Measurements from ENCODE around the gene SCAANT1. TPM values are rescaled to one million over a fixed set of nuclear protein-coding genes. Genes with fewer than 3 reads are reported as not detected.

Gene SCAANT1
- total RNA-seq (2014; rRNA removed; shearing (Covaris generic)) = not detected in 2 replicates

DNA sequence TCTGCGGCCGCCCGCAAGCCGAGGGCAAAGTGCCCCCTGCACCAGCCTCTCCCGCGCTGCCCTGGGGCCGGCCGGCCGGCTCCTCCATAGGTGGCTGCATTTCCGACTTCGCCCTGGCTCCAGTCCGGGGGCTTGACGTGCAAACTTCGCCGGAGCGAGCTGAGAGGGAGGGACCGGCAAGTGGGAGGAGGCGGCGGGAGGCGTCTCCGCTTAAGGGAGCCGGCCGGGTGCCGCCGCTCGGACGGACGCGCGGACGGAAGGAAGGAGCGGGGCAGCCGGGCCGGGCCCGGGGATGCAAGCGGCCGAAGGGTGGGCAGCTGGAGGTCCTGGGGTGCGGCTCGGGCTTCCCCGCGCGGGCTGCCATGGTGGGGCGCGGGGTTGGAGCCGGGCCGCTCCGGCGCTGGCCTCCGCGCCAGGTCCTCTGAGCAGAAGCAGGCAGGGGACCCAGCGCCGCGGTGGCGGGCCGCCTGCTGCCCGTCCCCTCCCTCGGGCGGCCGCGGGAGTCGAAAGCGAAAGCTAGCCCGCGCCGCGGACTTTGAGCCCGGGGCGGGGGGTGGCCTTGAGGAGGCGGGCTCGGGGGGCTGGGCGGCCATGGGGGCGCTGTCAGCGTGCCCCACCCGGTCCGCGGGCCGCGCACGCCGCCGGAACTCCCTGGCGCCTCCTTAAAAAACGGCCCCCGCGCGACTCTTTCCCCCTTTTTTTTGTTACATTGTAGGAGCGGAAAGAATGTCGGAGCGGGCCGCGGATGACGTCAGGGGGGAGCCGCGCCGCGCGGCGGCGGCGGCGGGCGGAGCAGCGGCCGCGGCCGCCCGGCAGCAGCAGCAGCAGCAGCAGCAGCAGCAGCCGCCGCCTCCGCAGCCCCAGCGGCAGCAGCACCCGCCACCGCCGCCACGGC lies at the start of gene SCAANT1:
TSS of gene SCAANT1 (minus strand) at position 511 of the 895 bp plus-strand sequence.
- Histone ChIP-seq H3K27me3 (replicated peaks) (no peaks in the 10 kb centered on the region), H3K4me1 (replicated peaks) (peaks cover 39% of the 10 kb centered on the region), H3K9me3 (replicated peaks) (no peaks in the 10 kb centered on the region), H3K4me3 (peak within 1 kb of the TSS; percentile 100), H3K27ac (peak within 1 kb of the TSS; percentile 98), H3K36me3 (peaks cover 53% of the 10 kb centered on the region)
- peak; percentile 88 for DNase-seq (ENCODE audit: low read depth in 1 of 2, low spot score in 2 of 2)

DNA sequence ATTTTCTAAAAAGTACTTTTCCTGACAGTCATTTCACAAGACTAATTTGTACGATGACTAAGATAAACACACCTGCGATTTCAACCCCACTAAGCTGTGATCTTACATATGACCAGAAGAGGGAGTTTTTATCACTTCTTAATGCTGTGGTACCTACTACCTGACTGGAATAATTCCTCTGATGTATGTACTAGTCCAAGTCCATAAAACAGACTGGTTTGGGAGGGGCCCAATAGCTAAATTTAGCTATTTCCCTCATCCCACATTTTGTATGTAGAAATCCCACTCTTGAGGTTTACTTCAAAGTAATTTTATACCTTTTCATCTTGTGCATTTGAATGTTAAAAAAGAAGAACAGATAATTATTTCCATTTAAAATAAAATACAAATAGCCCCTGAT lies 49.7 kb upstream of the SCAANT1 start:
- Histone ChIP-seq H3K27me3 (replicated peaks) (no peaks in the 10 kb centered on the region), H3K36me3 (peaks cover 2% of the 10 kb centered on the region), H3K4me1 (replicated peaks) (peaks cover 10% of the 10 kb centered on the region), H3K9me3 (replicated peaks) (no peaks in the 10 kb centered on the region), H3K27ac (no peak overlapping the region), H3K4me3 (no peak overlapping the region)
- DNase-seq (ENCODE audit: low read depth in 1 of 2, low spot score in 2 of 2) = peak in 1 of 2 experiments; percentile 42

DNA sequence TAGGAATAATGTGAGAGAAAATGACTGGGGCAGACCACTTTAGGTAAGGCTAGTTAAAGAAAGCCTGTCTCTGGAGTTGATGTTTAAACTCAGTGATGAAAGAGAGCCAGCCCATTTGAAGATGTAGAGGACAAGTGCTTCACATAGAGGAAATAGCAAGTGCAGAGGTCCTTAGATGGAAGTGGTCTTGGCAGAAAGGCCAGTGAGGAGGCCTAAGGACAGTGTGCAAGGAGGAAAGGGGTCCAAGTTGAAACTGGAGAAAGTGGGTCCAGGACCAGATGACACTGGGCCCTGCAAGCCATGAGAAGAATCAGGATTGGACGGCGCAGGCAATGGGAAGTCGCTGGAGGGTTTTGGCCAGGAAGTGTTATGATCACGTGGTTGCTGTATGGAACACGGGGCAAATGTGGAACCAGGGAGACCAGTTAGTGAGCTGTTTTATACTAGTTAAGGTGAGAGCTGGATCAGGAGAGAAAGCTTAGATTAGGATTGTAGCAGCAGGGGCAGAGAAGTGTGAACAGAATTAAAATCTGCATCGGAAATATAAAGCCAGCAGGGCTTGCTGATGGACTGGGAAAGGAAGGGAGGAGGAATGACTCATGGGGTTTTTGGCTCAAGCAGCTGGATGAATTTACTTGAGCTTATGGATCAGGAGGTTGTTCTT lies 48.0 kb upstream of the SCAANT1 start:
- Histone ChIP-seq H3K27me3 (replicated peaks) (no peaks in the 10 kb centered on the region), H3K4me3 (peak overlapping the region; percentile 25), H3K27ac (no peak overlapping the region), H3K9me3 (replicated peaks) (no peaks in the 10 kb centered on the region), H3K4me1 (replicated peaks) (peaks cover 10% of the 10 kb centered on the region), H3K36me3 (peaks cover 8% of the 10 kb centered on the region)
- peak in 1 of 2 experiments; percentile 51 for DNase-seq (ENCODE audit: low read depth in 1 of 2, low spot score in 2 of 2)

DNA sequence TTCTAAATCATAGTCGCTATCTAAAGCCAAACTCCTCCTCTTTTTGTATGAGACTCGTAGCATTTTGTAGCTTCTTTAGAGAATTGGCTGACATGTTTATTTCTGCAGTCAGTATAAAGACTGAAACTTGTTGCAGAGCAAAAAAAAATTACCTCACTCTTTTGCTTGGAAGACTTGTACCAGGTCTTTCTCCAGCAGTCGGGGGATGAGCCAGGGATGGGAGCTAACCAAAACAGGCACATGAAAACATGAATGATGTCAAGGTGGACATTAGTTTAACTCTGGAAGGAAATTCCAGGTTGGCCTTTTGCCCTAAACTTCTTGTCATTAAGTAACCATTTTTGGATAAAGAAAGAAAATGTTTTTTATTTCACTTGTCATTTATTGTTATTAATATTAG lies 47.0 kb upstream of the SCAANT1 start:
- H3K4me1 ChIP-seq (replicated peaks) = peaks cover 10% of the 10 kb centered on the region
- H3K9me3 ChIP-seq (replicated peaks) = no peaks in the 10 kb centered on the region
- H3K27ac ChIP-seq = no peak overlapping the region
- no peaks in the 10 kb centered on the region for H3K27me3 ChIP-seq (replicated peaks)
- H3K36me3 ChIP-seq = peaks cover 10% of the 10 kb centered on the region
- no peak overlapping the region for H3K4me3 ChIP-seq
- DNase-seq (ENCODE audit: low read depth in 1 of 2, low spot score in 2 of 2) = no peak

DNA sequence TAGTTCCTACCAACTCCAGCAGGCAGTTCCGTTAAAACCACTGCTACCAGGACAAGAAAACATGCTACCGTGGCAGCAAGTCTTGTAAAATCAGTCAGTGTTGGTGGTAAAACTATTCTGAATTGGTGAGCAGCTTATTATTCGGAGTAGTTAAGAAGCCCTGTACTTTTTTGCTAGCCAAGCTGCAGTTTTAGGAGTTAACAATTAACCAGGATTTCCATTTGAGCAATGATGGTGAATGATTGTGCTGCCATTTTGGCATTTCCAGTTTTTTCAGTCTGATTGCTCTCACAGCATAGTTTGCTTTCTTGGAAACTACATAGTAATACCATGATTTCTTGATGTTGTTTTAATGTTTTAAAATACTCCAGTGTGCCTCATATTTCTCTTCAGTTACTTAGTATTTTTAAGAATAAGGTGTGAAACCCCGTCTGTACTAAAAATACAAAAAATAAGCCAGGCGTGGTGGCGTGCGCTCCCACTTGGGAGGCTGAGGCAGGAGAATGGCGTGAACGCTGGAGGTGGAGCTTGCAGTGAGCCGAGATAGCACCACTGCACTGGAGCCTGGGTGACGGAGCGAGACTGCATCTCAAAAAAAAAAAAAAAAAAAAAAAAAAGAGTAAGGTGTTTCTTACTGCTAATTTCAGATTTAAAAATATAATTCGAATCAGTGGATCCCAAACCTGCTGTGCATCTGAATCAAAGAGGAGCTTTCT lies 43.8 kb upstream of the SCAANT1 start:
- H3K36me3 ChIP-seq = peaks cover 21% of the 10 kb centered on the region
- no peak for DNase-seq (ENCODE audit: low read depth in 1 of 2, low spot score in 2 of 2)
- H3K27ac ChIP-seq = no peak overlapping the region
- no peaks in the 10 kb centered on the region for H3K27me3 ChIP-seq (replicated peaks)
- no peaks in the 10 kb centered on the region for H3K9me3 ChIP-seq (replicated peaks)
- no peak overlapping the region for H3K4me3 ChIP-seq
- peaks cover 21% of the 10 kb centered on the region for H3K4me1 ChIP-seq (replicated peaks)

DNA sequence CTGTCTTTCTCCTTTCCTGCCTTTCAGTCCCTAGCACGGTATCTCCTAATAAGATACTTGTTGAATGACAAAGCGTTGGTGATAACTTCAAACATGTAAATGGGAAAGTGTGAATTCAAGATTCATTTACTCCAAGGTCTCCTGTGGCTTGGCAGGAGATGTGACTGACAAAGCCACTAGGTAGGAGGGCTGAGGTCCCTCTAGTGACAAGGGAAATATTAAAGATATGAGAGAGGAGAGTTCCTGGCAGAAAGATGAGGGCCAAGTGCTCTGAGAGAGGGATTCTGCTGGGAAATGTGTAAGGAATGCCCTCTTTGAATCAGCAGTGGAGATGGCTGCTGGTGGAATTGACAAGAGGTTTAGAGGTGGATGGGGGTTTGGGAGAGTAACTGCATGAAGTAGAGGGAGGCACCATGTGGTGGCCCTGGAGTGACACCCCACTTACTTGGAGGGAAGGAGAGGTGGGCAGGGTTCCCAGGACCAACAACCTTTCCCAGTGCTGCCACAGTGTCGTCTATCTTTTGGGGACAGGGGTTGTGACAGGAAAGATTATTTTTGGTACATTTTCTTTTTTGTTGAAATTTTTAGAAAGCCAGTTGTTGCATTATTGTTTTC lies 43.0 kb upstream of the SCAANT1 start:
- DNase-seq (ENCODE audit: low read depth in 1 of 2, low spot score in 2 of 2) = no peak
- Histone ChIP-seq H3K36me3 (peaks cover 21% of the 10 kb centered on the region), H3K4me3 (no peak overlapping the region), H3K9me3 (replicated peaks) (no peaks in the 10 kb centered on the region), H3K27ac (no peak overlapping the region), H3K4me1 (replicated peaks) (peaks cover 16% of the 10 kb centered on the region), H3K27me3 (replicated peaks) (no peaks in the 10 kb centered on the region)

DNA sequence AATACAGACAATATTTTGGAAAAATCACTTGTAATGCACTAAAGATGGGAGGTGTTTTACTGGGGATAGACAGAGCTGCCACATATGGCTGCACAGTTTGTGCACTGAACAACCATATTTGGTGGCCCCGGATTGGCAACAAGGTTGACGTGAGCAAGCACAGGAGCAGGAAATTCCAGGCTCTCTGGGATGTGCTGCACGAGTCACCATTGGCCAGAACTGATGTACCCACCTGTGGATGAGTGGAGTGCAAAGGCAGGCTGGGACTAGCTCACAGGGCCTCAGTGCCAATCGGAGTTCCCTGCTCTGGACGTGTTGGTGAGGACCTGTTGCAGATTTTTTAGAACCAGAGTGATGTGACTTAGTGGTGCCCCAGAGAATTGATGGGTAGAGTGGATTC lies 42.0 kb upstream of the SCAANT1 start:
- no peak for DNase-seq (ENCODE audit: low read depth in 1 of 2, low spot score in 2 of 2)

DNA sequence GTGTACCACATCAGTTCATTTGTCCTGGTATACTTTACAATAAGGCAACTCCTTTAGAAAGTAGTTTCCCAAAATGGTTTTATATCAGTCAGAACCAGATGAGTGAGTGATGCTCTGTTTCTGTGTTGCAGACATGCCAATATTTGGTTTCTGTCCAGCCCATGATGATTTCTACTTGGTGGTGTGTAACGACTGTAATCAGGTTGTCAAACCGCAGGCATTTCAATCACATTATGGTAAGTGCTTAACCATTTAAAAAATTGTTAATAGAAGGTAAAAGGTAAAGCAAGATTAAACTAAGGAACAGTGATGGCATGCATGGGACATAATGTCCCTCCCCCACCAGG lies 40.0 kb upstream of the SCAANT1 start:
- Histone ChIP-seq H3K4me1 (replicated peaks) (peaks cover 24% of the 10 kb centered on the region; the same call in 1 of the 2 replicates), H3K36me3 (peaks cover 19% of the 10 kb centered on the region), H3K9me3 (replicated peaks) (no peaks in the 10 kb centered on the region), H3K27ac (no peak overlapping the region), H3K27me3 (replicated peaks) (no peaks in the 10 kb centered on the region), H3K4me3 (no peak overlapping the region)
- DNase-seq (ENCODE audit: low read depth in 1 of 2, low spot score in 2 of 2) = no peak

More for the DNA sequence above, 42.0 kb upstream of the SCAANT1 start:
- H3K9me3 ChIP-seq (replicated peaks) = no peaks in the 10 kb centered on the region
- no peak overlapping the region for H3K27ac ChIP-seq
- peaks cover 15% of the 10 kb centered on the region; the same call in 1 of the 2 replicates for H3K4me1 ChIP-seq (replicated peaks)
- no peak overlapping the region for H3K4me3 ChIP-seq
- peaks cover 21% of the 10 kb centered on the region for H3K36me3 ChIP-seq
- H3K27me3 ChIP-seq (replicated peaks) = no peaks in the 10 kb centered on the region

DNA sequence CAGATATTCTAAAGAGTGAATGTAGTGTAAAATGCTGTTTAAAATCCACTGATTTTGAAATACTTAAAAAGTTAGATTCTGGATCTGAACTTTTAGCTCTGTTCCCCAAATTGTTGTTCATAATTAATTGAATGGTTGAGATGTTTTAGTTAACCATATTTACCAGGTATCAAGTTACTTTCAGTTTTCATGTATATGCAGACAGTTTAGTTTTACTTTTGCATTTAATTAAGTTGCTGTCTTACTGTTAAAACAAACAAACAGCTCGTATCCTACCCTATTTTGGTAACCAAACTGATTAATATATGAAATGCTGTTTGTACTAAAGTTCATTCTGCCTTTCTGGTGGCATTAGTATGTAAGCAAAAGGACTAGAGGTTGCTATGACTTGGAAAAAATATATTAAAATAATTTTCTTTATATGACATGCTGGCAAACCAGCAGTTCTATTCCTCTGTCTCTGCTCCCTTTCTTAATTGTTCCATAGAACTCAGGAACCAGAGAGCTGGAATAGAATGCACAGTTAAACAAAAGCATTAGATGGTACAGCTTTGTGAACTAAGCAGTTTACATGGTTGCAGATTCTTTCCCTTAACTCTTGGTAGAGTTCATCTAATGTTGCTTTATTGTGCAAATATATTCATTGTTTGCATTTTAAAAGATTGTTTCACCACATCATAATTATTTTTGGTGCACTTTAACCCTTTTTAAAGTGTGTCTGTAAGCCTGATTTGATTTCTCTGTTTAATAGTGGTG lies 39.5 kb upstream of the SCAANT1 start:
- Histone ChIP-seq H3K4me1 (replicated peaks) (peaks cover 24% of the 10 kb centered on the region; the same call in 1 of the 2 replicates), H3K27ac (no peak overlapping the region)

DNA sequence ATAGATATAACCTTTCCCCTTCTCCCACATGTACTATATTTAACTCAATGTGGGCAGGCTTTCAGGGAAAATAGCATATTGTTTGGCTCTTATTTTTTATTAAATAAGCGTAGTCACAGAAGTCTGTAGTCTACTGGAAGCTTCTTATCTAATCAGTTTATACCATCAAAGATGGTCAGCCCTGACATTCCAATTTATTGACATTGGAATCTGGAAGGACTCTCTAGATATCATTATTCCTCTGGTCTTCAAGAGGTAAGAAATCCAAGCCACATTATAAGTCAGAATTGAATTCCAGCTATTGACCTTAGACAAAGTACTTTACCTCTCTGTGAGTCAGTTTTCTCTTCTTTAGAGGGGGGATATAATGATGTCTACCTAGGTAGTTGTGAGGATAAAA lies 38.5 kb upstream of the SCAANT1 start:
- Histone ChIP-seq H3K27ac (no peak overlapping the region), H3K36me3 (peaks cover 16% of the 10 kb centered on the region), H3K4me3 (no peak overlapping the region), H3K27me3 (replicated peaks) (no peaks in the 10 kb centered on the region), H3K9me3 (replicated peaks) (no peaks in the 10 kb centered on the region), H3K4me1 (replicated peaks) (peaks cover 24% of the 10 kb centered on the region; the same call in 1 of the 2 replicates)
- DNase-seq (ENCODE audit: low read depth in 1 of 2, low spot score in 2 of 2) = no peak

More for the DNA sequence above, 39.5 kb upstream of the SCAANT1 start:
- H3K36me3 ChIP-seq = peaks cover 19% of the 10 kb centered on the region
- H3K27me3 ChIP-seq (replicated peaks) = no peaks in the 10 kb centered on the region
- H3K9me3 ChIP-seq (replicated peaks) = no peaks in the 10 kb centered on the region
- no peak overlapping the region for H3K4me3 ChIP-seq
- DNase-seq (ENCODE audit: low read depth in 1 of 2, low spot score in 2 of 2) = no peak

DNA sequence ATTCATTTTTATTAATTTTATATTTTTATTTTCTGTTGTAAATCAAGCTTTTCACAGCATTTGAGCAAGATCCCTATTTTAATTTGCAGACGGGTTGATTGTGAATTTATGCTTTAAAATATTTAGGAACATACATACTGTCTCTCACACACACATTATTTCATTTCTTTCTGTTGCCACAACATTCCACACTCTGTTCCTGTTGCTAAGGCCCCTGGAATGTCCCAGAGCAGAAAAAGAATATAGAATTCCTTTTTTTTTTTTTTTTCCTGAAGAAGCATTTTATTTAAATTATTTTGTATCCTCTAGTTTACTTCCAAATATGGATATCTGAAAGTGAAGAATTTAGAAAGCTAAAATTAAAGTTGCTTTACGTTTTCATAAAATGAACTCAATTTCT lies 36.8 kb upstream of the SCAANT1 start:
- H3K4me3 ChIP-seq = no peak overlapping the region
- H3K9me3 ChIP-seq (replicated peaks) = no peaks in the 10 kb centered on the region
- peak overlapping the region; percentile 64 for H3K27ac ChIP-seq
- peaks cover 24% of the 10 kb centered on the region; the same call in 1 of the 2 replicates for H3K4me1 ChIP-seq (replicated peaks)
- no peaks in the 10 kb centered on the region for H3K27me3 ChIP-seq (replicated peaks)
- DNase-seq (ENCODE audit: low read depth in 1 of 2, low spot score in 2 of 2) = no peak
- H3K36me3 ChIP-seq = peaks cover 10% of the 10 kb centered on the region

DNA sequence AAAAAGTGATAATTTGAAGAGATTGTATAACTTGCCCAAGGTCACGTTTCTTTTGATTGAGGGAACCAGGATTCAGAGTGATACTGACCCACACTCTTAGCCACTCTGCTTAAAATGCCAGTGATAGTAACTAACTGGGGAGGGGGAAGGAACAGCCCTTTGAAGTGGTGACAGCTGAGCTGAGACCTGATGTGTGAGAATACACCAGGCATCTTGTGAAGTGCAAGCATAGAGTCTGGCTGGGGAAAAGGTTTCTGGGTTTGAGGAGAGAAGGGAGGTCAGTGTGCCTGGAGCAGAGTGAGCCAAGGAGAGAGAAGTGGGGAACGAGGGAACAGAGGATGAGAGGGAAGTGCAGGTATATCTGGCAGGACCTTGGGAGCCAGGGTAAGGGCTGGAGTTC lies 35.4 kb upstream of the SCAANT1 start:
- no peaks in the 10 kb centered on the region for H3K9me3 ChIP-seq (replicated peaks)
- H3K4me1 ChIP-seq (replicated peaks) = peaks cover 24% of the 10 kb centered on the region; the same call in 1 of the 2 replicates
- DNase-seq (ENCODE audit: low read depth in 1 of 2, low spot score in 2 of 2) = no peak
- H3K4me3 ChIP-seq = no peak overlapping the region
- no peak overlapping the region for H3K27ac ChIP-seq
- H3K27me3 ChIP-seq (replicated peaks) = no peaks in the 10 kb centered on the region
- H3K36me3 ChIP-seq = peaks cover 4% of the 10 kb centered on the region; the same call in 1 of the 2 replicates

DNA sequence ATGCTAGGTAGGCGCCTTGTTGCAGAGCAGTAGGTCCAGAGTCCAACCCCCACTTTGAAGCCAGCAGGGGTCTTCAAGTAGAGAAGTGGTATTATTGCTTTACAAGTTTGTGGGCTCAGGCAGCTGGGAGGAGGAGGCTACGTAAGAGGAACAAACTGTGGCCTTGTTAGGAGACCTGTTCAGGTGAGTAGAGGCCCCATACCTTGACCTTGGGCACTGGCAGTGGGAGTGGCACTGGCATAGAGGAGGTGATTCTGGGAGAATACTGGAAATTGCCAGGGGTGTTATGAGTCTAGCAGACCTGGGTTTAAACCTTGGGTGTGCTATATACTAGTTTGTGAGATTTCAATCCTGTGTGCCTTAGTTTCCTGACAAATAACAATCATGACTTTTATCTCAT lies 34.6 kb upstream of the SCAANT1 start:
- DNase-seq (ENCODE audit: low read depth in 1 of 2, low spot score in 2 of 2) = no peak
- H3K27me3 ChIP-seq (replicated peaks) = no peaks in the 10 kb centered on the region
- no peak overlapping the region for H3K4me3 ChIP-seq
- peaks cover 20% of the 10 kb centered on the region; the same call in 1 of the 2 replicates for H3K4me1 ChIP-seq (replicated peaks)
- H3K36me3 ChIP-seq = peaks cover 4% of the 10 kb centered on the region; the same call in 1 of the 2 replicates
- H3K27ac ChIP-seq = no peak overlapping the region
- no peaks in the 10 kb centered on the region for H3K9me3 ChIP-seq (replicated peaks)

Measured in SJSA1 (cell line).